T47D (cell line): Measurements from ENCODE around the gene TMEM132E.
A peak's percentile ranks its signal among the peaks of the same experiment; 100 is the strongest.

Source experiments
- DNase-seq, 2 experiments: peaks; one replicate each; pipeline versions ENCODE4 v3.0.0 to v3.0.0-alpha.2; 2011 to 2012; ENCODE audit warnings: low read depth in 1 of 2, low spot score in 1 of 2
- JUND ChIP-seq: IDR thresholded peaks from 2 replicates; pipeline ENCODE4 v1.6.1; 2012; ENCODE audit warnings: low read depth
- in situ Hi-C: cut with HindIII; loops from 2 replicates; pipeline ENCODE4 v1.10.0; 2016; ENCODE audit warnings: low sequenced_read_pairs, low pct_unique_long_range_greater_than_20kb

Gene TMEM132E

GRCh38 chr17:34556384-34556783 lies 23.0 kb upstream of the TMEM132E start:
- peak; percentile 47 to 80 for DNase-seq
- no peak for TF ChIP-seq JUND
- in situ Hi-C loops: no loop called here

GRCh38 chr17:34556931-34557330 lies 22.5 kb upstream of the TMEM132E start:
- no peak for DNase-seq
- in situ Hi-C loops: no loop called here
- TF ChIP-seq JUND: no peak

GRCh38 chr17:34561328-34561727 lies 18.1 kb upstream of the TMEM132E start:
- no peak for DNase-seq
- in situ Hi-C loops: no loop called here
- TF ChIP-seq JUND: no peak

- no peak for DNase-seq
- TF ChIP-seq JUND: no peak
- in situ Hi-C loops: no loop called here
These were observed 17.0 kb upstream of the TMEM132E start for GRCh38 chr17:34562387-34562786.

- TF ChIP-seq JUND: no peak
- in situ Hi-C loops: no loop called here
- no peak for DNase-seq
These were observed 13.7 kb upstream of the TMEM132E start for GRCh38 chr17:34565713-34566112.

- no peak for TF ChIP-seq JUND
- no peak for DNase-seq
- in situ Hi-C loops: no loop called here
These were observed 13.2 kb upstream of the TMEM132E start for GRCh38 chr17:34566201-34566600.

- in situ Hi-C loops: no loop called here
- TF ChIP-seq JUND: no peak
These were observed 12.5 kb upstream of the TMEM132E start for GRCh38 chr17:34566873-34567272.

GRCh38 chr17:34567691-34568465 lies 11.5 kb upstream of the TMEM132E start:
- TF ChIP-seq JUND: no peak
- in situ Hi-C loops: no loop called here
- DNase-seq: no peak

More at GRCh38 chr17:34566873-34567272, 12.5 kb upstream of the TMEM132E start:
- no peak for DNase-seq

GRCh38 chr17:34568953-34569352 lies 10.4 kb upstream of the TMEM132E start:
- in situ Hi-C loops: no loop called here
- no peak for DNase-seq

GRCh38 chr17:34569591-34569990 lies 9.8 kb upstream of the TMEM132E start:
- DNase-seq: no peak
- TF ChIP-seq JUND: no peak
- in situ Hi-C loops: no loop called here

More at GRCh38 chr17:34568953-34569352, 10.4 kb upstream of the TMEM132E start:
- TF ChIP-seq JUND: no peak

GRCh38 chr17:34570506-34570905 lies 8.9 kb upstream of the TMEM132E start:
- in situ Hi-C loops: no loop called here
- TF ChIP-seq JUND: no peak
- no peak for DNase-seq

- DNase-seq: no peak
- no peak for TF ChIP-seq JUND
- in situ Hi-C loops: no loop called here
These were observed 7.8 kb upstream of the TMEM132E start for GRCh38 chr17:34571428-34572130.

GRCh38 chr17:34572483-34572882 lies 6.9 kb upstream of the TMEM132E start:
- DNase-seq: no peak
- TF ChIP-seq JUND: no peak
- in situ Hi-C loops: no loop called here
